K562 (cell line): Measurements from ENCODE around the gene FDX2. TPM values are rescaled to one million over a fixed set of nuclear protein-coding genes. Genes with fewer than 3 reads are reported as not detected.

Experiments used
- CREBBP ChIP-seq: IDR thresholded peaks from one replicate; pipeline ENCODE4 v1.6.1; 2012; ENCODE audit warnings: low read depth, mild to moderate bottlenecking, control low read depth, inconsistent platforms, low read length
- DIDO1 ChIP-seq: fragments of 450-650 bp; IDR thresholded peaks from 2 replicates; pipeline ENCODE4 v1.6.1; 2016; ENCODE audit warnings: low read depth, missing biosample characterization, missing genetic modification characterization
- FOXK1 ChIP-seq: sonication (generic); formaldehyde crosslinking; IDR thresholded peaks from 2 replicates; pipeline ENCODE4 v1.8.0; 2022; ENCODE audit warnings: missing genetic modification reagents, mild to moderate bottlenecking, borderline replicate concordance
- FUS ChIP-seq: fragments of 200-400 bp; formaldehyde crosslinking; optimal IDR thresholded peaks from 2 replicates; pipeline ENCODE3; 2017; ENCODE audit warnings: low read depth, low read length
- HDAC3 ChIP-seq: fragments of 450-650 bp; IDR thresholded peaks from 2 replicates; pipeline ENCODE4 v1.6.1; 2018; ENCODE audit warnings: borderline replicate concordance, mild to moderate bottlenecking, moderate library complexity; ENCODE audit not compliant: partially characterized antibody
- HDAC6 ChIP-seq: IDR thresholded peaks from 2 replicates; pipeline ENCODE4 v1.6.1; 2012; ENCODE audit warnings: low read depth, mild to moderate bottlenecking, control low read depth, inconsistent platforms, low read length, moderate library complexity
- JUNB ChIP-seq: fragments of 450-650 bp; formaldehyde crosslinking; conservative IDR thresholded peaks from 2 replicates; pipeline ENCODE4 v1.4.0; 2020; ENCODE audit warnings: mild to moderate bottlenecking
- KDM2B ChIP-seq: fragments of 250-450 bp; sonication (Bioruptor Pico); IDR thresholded peaks from 2 replicates; pipeline ENCODE4 v1.8.0; 2021; ENCODE audit warnings: mild to moderate bottlenecking, moderate library complexity
- L3MBTL2 ChIP-seq: fragments of 450-650 bp; IDR thresholded peaks from 2 replicates; pipeline ENCODE4 v1.6.1; 2016; ENCODE audit warnings: mild to moderate bottlenecking, moderate library complexity
- MCM3 ChIP-seq: fragments of 450-650 bp; IDR thresholded peaks from 2 replicates; pipeline ENCODE4 v1.6.1; 2016
- MCM7 ChIP-seq, 2 experiments: fragments of 450-650 bp; IDR thresholded peaks; 2 replicates each; pipeline ENCODE4 v1.6.1; 2016 to 2018
- MYC ChIP-seq, 2 experiments: fragments of 250-450 bp in 1 of 2; sonication (Bioruptor Pico) in 1 of 2; IDR thresholded peaks; 2 replicates each; pipeline versions ENCODE4 v1.5.1 to v1.6.1; 2012 to 2021; ENCODE audit warnings: low read depth in 2 of 2, borderline replicate concordance in 1 of 2, improper control_type of control experiment in 1 of 2, low read length in 1 of 2, mild to moderate bottlenecking in 1 of 2, moderate library complexity in 1 of 2
- NEUROD1 ChIP-seq: fragments of 150-350 bp; IDR thresholded peaks from 2 replicates; pipeline ENCODE4 v1.6.1; 2014; ENCODE audit warnings: borderline replicate concordance, low read length, low read depth; ENCODE audit not compliant: partially characterized antibody
- NFYB ChIP-seq: IDR thresholded peaks from 2 replicates; pipeline ENCODE4 v1.6.1; 2011; ENCODE audit warnings: mild to moderate bottlenecking, moderate library complexity; ENCODE audit not compliant: insufficient read length; ENCODE audit errors: extremely low read depth
- NUFIP1 ChIP-seq: fragments of 450-650 bp; IDR thresholded peaks from 2 replicates; pipeline ENCODE4 v1.6.1; 2018; ENCODE audit not compliant: partially characterized antibody
- PHB ChIP-seq: fragments of 250-450 bp; sonication (Bioruptor Pico); IDR thresholded peaks from 2 replicates; pipeline ENCODE4 v1.5.0; 2021
- POLR2G ChIP-seq: fragments of 200-400 bp; formaldehyde crosslinking; IDR thresholded peaks from 2 replicates; pipeline ENCODE4 v1.6.1; 2017; ENCODE audit warnings: low read depth, mild to moderate bottlenecking, antibody characterized with exemption, low read length, moderate library complexity
- RAD51 ChIP-seq: fragments of 450-650 bp; IDR thresholded peaks from 2 replicates; pipeline ENCODE4 v1.7.1; 2016; ENCODE audit warnings: low read depth, mild to moderate bottlenecking, borderline replicate concordance
- RBM14 ChIP-seq: fragments of 200-400 bp; formaldehyde crosslinking; IDR thresholded peaks from 2 replicates; pipeline ENCODE4 v1.6.1; 2018; ENCODE audit warnings: low read depth, mild to moderate bottlenecking, low read length, moderate library complexity, borderline replicate concordance; ENCODE audit not compliant: insufficient read depth
- RFX7 ChIP-seq: fragments of 250-450 bp; sonication (Bioruptor Pico); IDR thresholded peaks from 2 replicates; pipeline ENCODE4 v1.5.1; 2021; ENCODE audit warnings: mild to moderate bottlenecking
- SMAD1 ChIP-seq: fragments of 150-350 bp; IDR thresholded peaks from 2 replicates; pipeline ENCODE4 v1.6.1; 2014; ENCODE audit warnings: low read length, low read depth; ENCODE audit not compliant: partially characterized antibody
- SMAD2 ChIP-seq: fragments of 150-350 bp; IDR thresholded peaks from 2 replicates; pipeline ENCODE4 v1.6.1; 2014; ENCODE audit warnings: low read depth, mild to moderate bottlenecking, low read length
- TCF7L2 ChIP-seq: fragments of 150-350 bp; IDR thresholded peaks from 2 replicates; pipeline ENCODE4 v1.6.1; 2016; ENCODE audit warnings: low read depth, mild to moderate bottlenecking, low read length, moderate library complexity
- ZBTB9 ChIP-seq: fragments of 450-650 bp; formaldehyde crosslinking; IDR thresholded peaks from 2 replicates; pipeline ENCODE4 v1.4.0; 2020; ENCODE audit warnings: mild to moderate bottlenecking, moderate library complexity
- ZNF212 ChIP-seq: fragments of 450-650 bp; formaldehyde crosslinking; IDR thresholded peaks from 2 replicates; pipeline ENCODE4 v1.4.0; 2020; ENCODE audit warnings: mild to moderate bottlenecking
- ZNF280B ChIP-seq: fragments of 250-450 bp; sonication (Bioruptor Pico); IDR thresholded peaks from 2 replicates; pipeline ENCODE4 v1.5.1; 2021; ENCODE audit warnings: mild to moderate bottlenecking
- ZNF324 ChIP-seq: fragments of 250-450 bp; sonication (Bioruptor Pico); IDR thresholded peaks from 2 replicates; pipeline ENCODE4 v1.4.0; 2020; ENCODE audit warnings: mild to moderate bottlenecking
- ZNF511 ChIP-seq: sonication (generic); formaldehyde crosslinking; IDR thresholded peaks from 2 replicates; pipeline ENCODE4 v1.8.0; 2022; ENCODE audit warnings: mild to moderate bottlenecking, missing genetic modification reagents
- polyA plus RNA-seq, 8 experiments: library from polyadenylated mRNA; depleted of rRNA in 4 of 8; stranded (reverse) in 5 of 8; unstranded in 3 of 8; fragments of >200 nt; fragmentation: Nextera tagmentation in 2 of 8; fragmentation: Illumina TruSeq in 1 of 8; extraction: Ambion mirVana in 2 of 8; extraction: Trizol in 1 of 8; gene quantifications; 2 replicates each; pipeline versions ENCODE4 v1.2.1 to v1.2.3, GENCODE V29; 2011 to 2014; ENCODE audit warnings: inconsistent platforms in 1 of 8, missing spikeins in 1 of 8
- total RNA-seq, 7 experiments: library from RNA; depleted of rRNA in 6 of 7; stranded (reverse); fragments of >200 nt in 6 of 7; fragmentation: Illumina TruSeq in 2 of 7; extraction: Trizol in 2 of 7; gene quantifications; 2 replicates each; pipeline versions ENCODE4 v1.2.1 to v1.2.3, GENCODE V29; 2011 to 2021; ENCODE audit warnings: low replicate concordance in 1 of 7

FDX2 gene
- total and polyA plus RNA-seq, 9 of the 15 experiments (the other 6 are each of a cell fraction or from before 2014, with no cell fraction given) = 2.5 to 49.8 (median 29.7) TPM

- TF ChIP-seq ZBTB9 (CRISPR knock-in tag) = peak; percentile 98
- no peak for TF ChIP-seq DIDO1 (tag)
- TF ChIP-seq ZNF511 (CRISPR knock-in tag) = 0 out of 2 replicates have a peak, but pooled peaks have one; percentile 18
- no peak for TF ChIP-seq ZNF324 (CRISPR knock-in tag)
- TF ChIP-seq NFYB = no peak
- TF ChIP-seq KDM2B (CRISPR knock-in tag) = no peak
- no peak for TF ChIP-seq NEUROD1
- TF ChIP-seq RBM14 = no peak
- TF ChIP-seq RFX7 = no peak
- no peak for TF ChIP-seq SMAD2
- no peak for TF ChIP-seq FUS
- peak; percentile 81 for TF ChIP-seq MYC (IDR thresholded peaks at IDR 0.05; ENCODE audit: low read depth, low read length)
- TF ChIP-seq MYC (CRISPR knock-in tag; IDR thresholded peaks at IDR 0.05; ENCODE audit: borderline replicate concordance, low read depth) = no peak
- TF ChIP-seq TCF7L2 = no peak
- TF ChIP-seq PHB (CRISPR knock-in tag) = no peak
- TF ChIP-seq CREBBP = no peak
- TF ChIP-seq NUFIP1 = no peak
- TF ChIP-seq HDAC3 = no peak
- TF ChIP-seq RAD51 = no peak
- no peak for TF ChIP-seq MCM7 (IDR thresholded peaks at IDR 0.05)
- peak; percentile 17 for TF ChIP-seq SMAD1
- no peak for TF ChIP-seq ZNF212
- TF ChIP-seq MCM3 = no peak
- no peak for TF ChIP-seq HDAC6
- no peak for TF ChIP-seq JUNB
- no peak for TF ChIP-seq ZNF280B (CRISPR knock-in tag)
- peak; percentile 83 for TF ChIP-seq POLR2G
- TF ChIP-seq L3MBTL2 = peak; percentile 83
- no peak for TF ChIP-seq FOXK1 (CRISPR knock-in tag)
Observed at GRCh38 chr19:10334588-10335351, 19.0 kb upstream of the FDX2 start (continued).
